Spleen (tissue), 11 donors: ENCODE results near the gene RBPMS2. TPM values are rescaled to one million over a fixed set of nuclear protein-coding genes. Genes with fewer than 3 reads are reported as not detected.

Experiments used
- DNase-seq: peaks from one replicate; pipeline ENCODE4 v3.0.0-alpha.2; 2020
- H3K27ac ChIP-seq, 8 donors: fragments of 200-600 bp; sonication (generic) in 7 of 8; 1 replicate in 4 of 8; 2 replicates in 4 of 8; pipeline versions ENCODE4 v1.5.0 to v1.8.0; 2016 to 2021; ENCODE audit warnings: inconsistent platforms in 4 of 8, mild to moderate bottlenecking in 4 of 8, moderate library complexity in 1 of 8
- H3K27me3 ChIP-seq, 7 donors: fragments of 200-600 bp; sonication (generic) in 6 of 7; replicated peaks in 1 of 7; 1 replicate in 4 of 7; 2 replicates in 3 of 7; pipeline versions ENCODE4 v1.5.0 to v1.8.0; 2016 to 2021; ENCODE audit warnings: inconsistent platforms in 3 of 7, mild to moderate bottlenecking in 1 of 7
- H3K36me3 ChIP-seq, 6 donors: fragments of 200-600 bp; sonication (generic) in 5 of 6; 1 replicate in 4 of 6; 2 replicates in 2 of 6; pipeline versions ENCODE4 v1.5.0 to v1.8.0; 2016 to 2021; ENCODE audit warnings: inconsistent platforms in 2 of 6
- H3K4me1 ChIP-seq, 6 donors: fragments of 200-600 bp; sonication (generic) in 5 of 6; 1 replicate in 3 of 6; 2 replicates in 3 of 6; pipeline versions ENCODE4 v1.5.0 to v1.8.0; 2016 to 2021; ENCODE audit warnings: inconsistent platforms in 3 of 6
- H3K4me3 ChIP-seq, 8 donors: fragments of 200-600 bp; sonication (generic) in 7 of 8; 1 replicate in 4 of 8; 2 replicates in 4 of 8; pipeline versions ENCODE4 v1.5.0 to v1.8.0; 2016 to 2021; ENCODE audit warnings: inconsistent platforms in 4 of 8, mild to moderate bottlenecking in 4 of 8, moderate library complexity in 2 of 8
- H3K9me3 ChIP-seq, 8 donors: fragments of 200-600 bp; sonication (generic) in 7 of 8; 1 replicate in 4 of 8; 2 replicates in 4 of 8; pipeline versions ENCODE4 v1.5.0 to v1.8.0; 2016 to 2021; ENCODE audit warnings: inconsistent platforms in 4 of 8
- POLR2A ChIP-seq, 3 donors: fragments of 450-650 bp; IDR thresholded peaks; one replicate each; pipeline ENCODE4 v1.5.1; 2017; ENCODE audit warnings: antibody characterized with exemption in 3 of 3, mild to moderate bottlenecking in 1 of 3
- POLR2AphosphoS5 ChIP-seq, 3 donors: sonication (generic); formaldehyde crosslinking; IDR thresholded peaks; one replicate each; pipeline ENCODE4 v1.5.1; 2017; ENCODE audit warnings: antibody characterized with exemption in 3 of 3
- WGBS, 5 donors: extraction: QIAGEN DNeasy Blood & Tissue Kit in 3 of 5; methylation state at CpG; one replicate each; pipeline versions ENCODE4 v1.1.5 to v1.1.7; 2013 to 2018; 5-methylcytosine and 5-hydroxymethylcytosine counted together
- intact Hi-C: fragments of 100-400 bp; cut with DNase I; formaldehyde crosslinking; loops from one replicate; pipeline ENCODE4 v1.15.0; 2023; ENCODE audit warnings: low total_unique reads
- polyA plus RNA-seq, 3 donors: library from polyadenylated mRNA; stranded (reverse); fragments of 200-250 nt; gene quantifications; one replicate each; pipeline ENCODE4 v1.2.1, GENCODE V29; 2013
- total RNA-seq, 7 donors: library from RNA; depleted of rRNA in 3 of 7; stranded (reverse); fragments of >200 nt in 3 of 7; fragmentation: NEBNext Ultra II Directional in 4 of 7; extraction: Animal tissue kit (Norgen Biotek cat#: 25700) in 4 of 7; gene quantifications; one replicate each; pipeline versions ENCODE4 v1.1.0 to v1.2.1, GENCODE V29; 2016 to 2021
- TF ChIP-seq, protein P1 (sequence below), 11 experiments: fragments of 200-600 bp in 7 of 11; fragments of 450-650 bp in 4 of 11; sonication (generic) in 4 of 11; IDR thresholded peaks in 8 of 11; conservative IDR thresholded peaks in 3 of 11; 1 replicate in 7 of 11; 2 replicates in 4 of 11; pipeline versions ENCODE4 v1.4.0 to v1.8.0; 2016 to 2021; ENCODE audit warnings: antibody characterized with exemption in 11 of 11, inconsistent platforms in 4 of 11, mild to moderate bottlenecking in 1 of 11
- donor health status: healthy with polysubstance abuse.
- donor health status: DM: no; HTN: no; CAD: no; lungs with moderate emphysema.
- donor health status: DM: no; HTN: no; CAD: no.
- donor health status: Bipolar disorder and iron deficiency.
- donor health status: healthy.
- donor health status: DM: no; HTN: no; CAD: no.
- donor health status: DM: yes; HTN: yes; CAD: no.

The RBPMS2 gene
- total and polyA plus RNA-seq, 10 donors: 1.0 to 6.0 (median 2.7) TPM

- no peak for DNase-seq
Measured at GRCh38 chr15:64772488-64772887, 2.9 kb downstream of the RBPMS2 start.

GRCh38 chr15:64770626-64771025 lies 4.8 kb downstream of the RBPMS2 start:
- TF ChIP-seq POLR2A (IDR thresholded peaks at IDR 0.05): no peak
- TF ChIP-seq POLR2AphosphoS5 (IDR thresholded peaks at IDR 0.05): no peak
- TF ChIP-seq, protein P1, sequence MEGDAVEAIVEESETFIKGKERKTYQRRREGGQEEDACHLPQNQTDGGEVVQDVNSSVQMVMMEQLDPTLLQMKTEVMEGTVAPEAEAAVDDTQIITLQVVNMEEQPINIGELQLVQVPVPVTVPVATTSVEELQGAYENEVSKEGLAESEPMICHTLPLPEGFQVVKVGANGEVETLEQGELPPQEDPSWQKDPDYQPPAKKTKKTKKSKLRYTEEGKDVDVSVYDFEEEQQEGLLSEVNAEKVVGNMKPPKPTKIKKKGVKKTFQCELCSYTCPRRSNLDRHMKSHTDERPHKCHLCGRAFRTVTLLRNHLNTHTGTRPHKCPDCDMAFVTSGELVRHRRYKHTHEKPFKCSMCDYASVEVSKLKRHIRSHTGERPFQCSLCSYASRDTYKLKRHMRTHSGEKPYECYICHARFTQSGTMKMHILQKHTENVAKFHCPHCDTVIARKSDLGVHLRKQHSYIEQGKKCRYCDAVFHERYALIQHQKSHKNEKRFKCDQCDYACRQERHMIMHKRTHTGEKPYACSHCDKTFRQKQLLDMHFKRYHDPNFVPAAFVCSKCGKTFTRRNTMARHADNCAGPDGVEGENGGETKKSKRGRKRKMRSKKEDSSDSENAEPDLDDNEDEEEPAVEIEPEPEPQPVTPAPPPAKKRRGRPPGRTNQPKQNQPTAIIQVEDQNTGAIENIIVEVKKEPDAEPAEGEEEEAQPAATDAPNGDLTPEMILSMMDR (IDR thresholded peaks at IDR 0.05 in 8 of 11, conservative IDR thresholded peaks at IDR 0.05 in 3 of 11): no peak
- intact Hi-C loops: no loop called here
- Histone ChIP-seq H3K27me3 (peaks cover 0 to 31% (median 14%) of the 10 kb centered on the region in 7 donors), H3K27ac (no peak overlapping the region), H3K4me3 (no peak overlapping the region), H3K9me3 (no peaks in the 10 kb centered on the region), H3K4me1 (peaks cover 0 to 24% (median 3%) of the 10 kb centered on the region in 6 donors), H3K36me3 (no peaks in the 10 kb centered on the region)
- no peak for DNase-seq
- WGBS, 5 donors: 49 to 77% (median 57%) methylated on average over 2 of the region's 2 CpGs

More at GRCh38 chr15:64772488-64772887, 2.9 kb downstream of the RBPMS2 start:
- WGBS, 5 donors: 64 to 71% (median 65%) methylated on average over 3 of the region's 3 CpGs
- TF ChIP-seq POLR2A (IDR thresholded peaks at IDR 0.05) (no peak), POLR2AphosphoS5 (IDR thresholded peaks at IDR 0.05) (no peak)
- TF ChIP-seq, protein P1 (IDR thresholded peaks at IDR 0.05 in 8 of 11, conservative IDR thresholded peaks at IDR 0.05 in 3 of 11): no peak
- no peaks in the 10 kb centered on the region for H3K36me3 ChIP-seq
- intact Hi-C loops: no loop called here
- no peaks in the 10 kb centered on the region for H3K9me3 ChIP-seq
- H3K4me1 ChIP-seq: peaks cover 0 to 33% (median 14%) of the 10 kb centered on the region in 6 donors
- H3K27me3 ChIP-seq: peaks cover 0 to 49% (median 14%) of the 10 kb centered on the region in 7 donors
- no peak overlapping the region for H3K4me3 ChIP-seq
- no peak overlapping the region for H3K27ac ChIP-seq

DNA sequence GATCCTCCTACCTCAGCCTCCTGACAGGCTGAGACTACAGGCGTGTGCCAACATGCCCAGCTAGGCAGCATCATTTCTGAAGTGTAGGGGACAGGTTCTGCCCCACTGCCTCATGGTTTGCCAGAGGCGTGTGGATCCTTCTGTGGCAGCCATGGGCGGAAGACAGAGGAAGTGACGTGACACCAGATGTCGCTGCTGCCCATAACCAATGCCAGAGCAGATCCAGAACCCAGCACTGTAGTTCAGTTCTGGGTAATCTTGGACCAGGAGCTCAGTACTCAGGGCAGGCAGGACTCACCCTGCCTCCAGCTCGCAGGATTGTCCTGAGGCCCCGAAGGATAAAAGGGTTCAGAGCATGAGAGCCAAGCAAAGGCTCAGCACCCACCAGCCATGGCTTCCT lies 8.2 kb downstream of the RBPMS2 start:
- no peak for TF ChIP-seq POLR2AphosphoS5 (IDR thresholded peaks at IDR 0.05)
- TF ChIP-seq, protein P1 (IDR thresholded peaks at IDR 0.05 in 8 of 11, conservative IDR thresholded peaks at IDR 0.05 in 3 of 11): peak in 1 of 11 experiments; percentile 17
- no peak for DNase-seq
- Histone ChIP-seq H3K4me3 (no peak overlapping the region), H3K27ac (no peak overlapping the region), H3K4me1 (peaks cover 0 to 11% (median 0%) of the 10 kb centered on the region in 6 donors), H3K27me3 (no peaks in the 10 kb centered on the region), H3K9me3 (no peaks in the 10 kb centered on the region), H3K36me3 (no peaks in the 10 kb centered on the region)
- intact Hi-C loops: no loop called here
- WGBS, 5 donors: 67 to 80% (median 74%) methylated on average over 5 to 7 of the region's 7 CpGs

DNA sequence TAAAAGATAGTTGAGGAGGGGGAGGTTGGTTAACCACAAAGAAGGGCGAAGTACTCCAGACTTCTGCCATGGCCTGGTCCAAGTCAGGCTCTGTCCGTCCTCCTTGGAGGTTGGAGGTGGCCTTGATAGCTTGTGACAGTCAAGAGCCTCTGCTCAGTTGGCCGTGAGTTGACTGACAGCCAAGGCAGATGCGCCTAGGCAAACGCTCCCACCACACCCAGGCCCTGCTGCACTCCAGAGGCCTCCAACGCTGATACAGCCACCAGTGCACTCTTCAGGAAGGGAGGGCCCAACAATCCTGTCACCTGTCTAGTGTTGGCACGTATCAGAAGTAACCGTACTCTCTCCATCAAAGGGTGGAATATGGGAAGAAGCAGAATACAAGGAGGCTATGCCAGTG lies 9.3 kb downstream of the RBPMS2 start:
- H3K27me3 ChIP-seq: no peaks in the 10 kb centered on the region
- no peak overlapping the region for H3K4me3 ChIP-seq
- no peak overlapping the region for H3K27ac ChIP-seq
- H3K9me3 ChIP-seq: no peaks in the 10 kb centered on the region
- TF ChIP-seq, protein P1 (IDR thresholded peaks at IDR 0.05 in 8 of 11, conservative IDR thresholded peaks at IDR 0.05 in 3 of 11): no peak
- TF ChIP-seq POLR2A (IDR thresholded peaks at IDR 0.05) (no peak), POLR2AphosphoS5 (IDR thresholded peaks at IDR 0.05) (no peak)
- intact Hi-C loops: no loop called here
- 74 to 82% (median 78%) methylated on average over 8 of the region's 8 CpGs for WGBS, 5 donors
- peaks cover 0 to 11% (median 0%) of the 10 kb centered on the region in 6 donors for H3K4me1 ChIP-seq
- no peak for DNase-seq
- no peaks in the 10 kb centered on the region for H3K36me3 ChIP-seq
